Measurements from ENCODE around the gene VPS16. TPM values are rescaled to one million over a fixed set of nuclear protein-coding genes. Genes with fewer than 3 reads are reported as not detected.
A peak's percentile ranks its signal among the peaks of the same experiment; 100 is the strongest.

Gene VPS16
- total and polyA plus RNA-seq, 2 of the 4 experiments (the other 2 are of a cell fraction): 38.7 to 48.0 TPM

- Histone ChIP-seq H4K91ac (ENCODE audit: insufficient read depth, low read depth, low read length) (peak within 1 kb of the TSS; percentile 69), H3K9me1 (ENCODE audit: insufficient read depth, low read length) (peaks cover 26% of the 10 kb centered on the region), H3K18ac (ENCODE audit: low read depth, low read length) (peak within 1 kb of the TSS; percentile 56), H2AFZ (replicated peaks; ENCODE audit: low read length, poor library complexity) (peak within 1 kb of the TSS; percentile 86), H3K9ac (ENCODE audit: low read depth, low read length) (no peak within 1 kb of the TSS), H4K8ac (ENCODE audit: low read depth in 2 of 2, low read length in 2 of 2) (peak within 1 kb of the TSS; percentile 36 to 76), H3K9me3 (ENCODE audit: control insufficient read depth, insufficient read depth, low read length) (peaks cover 2% of the 10 kb centered on the region; the same call in 1 of the 2 replicates), H2BK20ac (ENCODE audit: low read depth, low read length) (peak within 1 kb of the TSS; percentile 91), H4K5ac (ENCODE audit: low read depth, low read length) (peak within 1 kb of the TSS; percentile 56), H2BK120ac (ENCODE audit: low read depth, low read length) (peak within 1 kb of the TSS; percentile 92), H3K27ac (ENCODE audit: insufficient read depth, low read length) (peak within 1 kb of the TSS; percentile 56), H3K4me3 (ENCODE audit: insufficient read depth, low read depth, low read length) (no peak within 1 kb of the TSS), H3K14ac (replicated peaks; ENCODE audit: low read depth, low read length) (peak within 1 kb of the TSS; percentile 29), H3K4ac (ENCODE audit: low read depth, low read length) (peak within 1 kb of the TSS; percentile 85), H2AK9ac (replicated peaks; ENCODE audit: low read depth, low read length, poor library complexity) (peak within 1 kb of the TSS; percentile 42), H3K4me1 (ENCODE audit: control insufficient read depth, insufficient read depth, low read length) (peaks cover 27% of the 10 kb centered on the region), H4K20me1 (ENCODE audit: insufficient read depth, low read length) (no peaks in the 10 kb centered on the region), H3K4me2 (ENCODE audit: low read depth, low read length) (peak within 1 kb of the TSS; percentile 23), H3K36me3 (ENCODE audit: control insufficient read depth, insufficient read depth, low read length) (no peaks in the 10 kb centered on the region), H2AK5ac (ENCODE audit: low read depth, low read length) (peak within 1 kb of the TSS; percentile 98), H3K27me3 (ENCODE audit: control insufficient read depth, insufficient read depth, low read length) (no peaks in the 10 kb centered on the region), H3K23ac (ENCODE audit: low read depth, low read length) (0 out of 2 replicates have a peak within 1 kb of the TSS, but pooled peaks have one; percentile 40), H2BK15ac (ENCODE audit: low read depth, low read length) (peak within 1 kb of the TSS; percentile 77), H3K79me1 (ENCODE audit: low read depth in 1 of 2, low read length in 2 of 2) (0 out of 4 replicates have a peak, but pooled peaks cover 0 to 5% of the 10 kb centered on the region in 2 experiments), H3K56ac (ENCODE audit: extremely low read depth, insufficient read depth, low read length) (peak within 1 kb of the TSS; percentile 27; the same call in 1 of the 2 replicates), H2BK5ac (ENCODE audit: low read depth, low read length, poor library complexity, severe bottlenecking) (peak within 1 kb of the TSS; percentile 62)
- ChIA-PET CTCF (no interaction called here), POLR2A (ENCODE audit: unreplicated experiment) (no interaction called here)
- TF ChIP-seq RAD21 (IDR thresholded peaks at IDR 0.05; ENCODE audit: low read length) (0 out of 2 replicates have a peak, but pooled peaks have one; percentile 6), BHLHE40 (IDR thresholded peaks at IDR 0.05; ENCODE audit: low read depth, low read length) (peak; percentile 38; the same call in 1 of the 2 replicates), MAFK (IDR thresholded peaks at IDR 0.05; ENCODE audit: low read depth, low read length) (peak; percentile 28; the same call in 1 of the 2 replicates), FOS (IDR thresholded peaks at IDR 0.05; ENCODE audit: low read depth, low read length) (peak; percentile 45; the same call in 1 of the 2 replicates), RFX5 (IDR thresholded peaks at IDR 0.05; ENCODE audit: low read depth, low read length) (no peak), MAZ (IDR thresholded peaks at IDR 0.05; ENCODE audit: borderline replicate concordance, low read depth, low read length) (peak; percentile 81; the same call in 1 of the 2 replicates), USF2 (IDR thresholded peaks at IDR 0.05; ENCODE audit: low read depth, low read length) (peak; percentile 81)
- TF ChIP-seq, protein P1, sequence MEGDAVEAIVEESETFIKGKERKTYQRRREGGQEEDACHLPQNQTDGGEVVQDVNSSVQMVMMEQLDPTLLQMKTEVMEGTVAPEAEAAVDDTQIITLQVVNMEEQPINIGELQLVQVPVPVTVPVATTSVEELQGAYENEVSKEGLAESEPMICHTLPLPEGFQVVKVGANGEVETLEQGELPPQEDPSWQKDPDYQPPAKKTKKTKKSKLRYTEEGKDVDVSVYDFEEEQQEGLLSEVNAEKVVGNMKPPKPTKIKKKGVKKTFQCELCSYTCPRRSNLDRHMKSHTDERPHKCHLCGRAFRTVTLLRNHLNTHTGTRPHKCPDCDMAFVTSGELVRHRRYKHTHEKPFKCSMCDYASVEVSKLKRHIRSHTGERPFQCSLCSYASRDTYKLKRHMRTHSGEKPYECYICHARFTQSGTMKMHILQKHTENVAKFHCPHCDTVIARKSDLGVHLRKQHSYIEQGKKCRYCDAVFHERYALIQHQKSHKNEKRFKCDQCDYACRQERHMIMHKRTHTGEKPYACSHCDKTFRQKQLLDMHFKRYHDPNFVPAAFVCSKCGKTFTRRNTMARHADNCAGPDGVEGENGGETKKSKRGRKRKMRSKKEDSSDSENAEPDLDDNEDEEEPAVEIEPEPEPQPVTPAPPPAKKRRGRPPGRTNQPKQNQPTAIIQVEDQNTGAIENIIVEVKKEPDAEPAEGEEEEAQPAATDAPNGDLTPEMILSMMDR (conservative IDR thresholded peaks at IDR 0.05; ENCODE audit: low read depth, low read length): no peak
- no CpG with 5 or more reads among the region's 5 CpGs for WGBS, 2 experiments (ENCODE audit: extremely low coverage in 2 of 2, insufficient read length in 1 of 2)
- ATAC-seq (ENCODE audit: low read depth): peak; percentile 96
- BruUV-seq (replicated peaks): no TSS peak
- dilution Hi-C loops (cut with HindIII; ENCODE audit: low sequenced_read_pairs, unreplicated experiment): no loop called here
- peak; percentile 99 for DNase-seq
- in situ Hi-C loops (cut with MboI; ENCODE audit: low sequenced_read_pairs): loop anchor here (25.0 kb wide), 1 partner anchor 702 kb away; the partner anchor contains the start of gene STK35
- intact Hi-C loops (cut with micrococcal nuclease): no loop called here
Observed at GRCh38 chr20:2814587-2815051, 25.9 kb upstream of the VPS16 start, which contains the start of gene C20orf141. Gene C20orf141, plus strand, starts transcription at chr20:2814987. Its CDS starts 198 bp downstream, at chr20:2815185.
